NCI-H128 (cell line): Measurements from ENCODE around the gene PCDHGA1.
"Not testable (repeated sequence)": the region's sequence is repeated elsewhere in the genome, so short reads cannot be mapped to it uniquely, and the experiment has no call there.

Experiments used
- DNase-seq: peaks from one replicate; lab custom pipeline; 2025; ENCODE audit not compliant: unreplicated experiment; lab: John Stamatoyannopoulos, UW

Gene PCDHGA1

DNA sequence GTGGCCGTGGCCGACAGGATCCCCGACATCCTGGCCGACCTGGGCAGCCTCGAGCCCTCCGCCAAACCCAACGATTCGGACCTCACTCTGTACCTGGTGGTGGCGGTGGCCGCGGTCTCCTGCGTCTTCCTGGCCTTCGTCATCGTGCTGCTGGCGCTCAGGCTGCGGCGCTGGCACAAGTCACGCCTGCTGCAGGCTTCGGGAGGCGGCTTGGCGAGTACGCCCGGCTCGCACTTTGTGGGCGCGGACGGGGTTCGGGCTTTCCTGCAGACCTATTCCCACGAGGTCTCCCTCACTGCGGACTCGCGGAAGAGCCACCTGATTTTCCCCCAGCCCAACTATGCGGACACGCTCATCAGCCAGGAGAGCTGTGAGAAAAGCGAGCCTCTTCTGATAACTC lies 15.7 kb downstream of the PCDHGA1 start:
- not testable (repeated sequence) for DNase-seq

DNA sequence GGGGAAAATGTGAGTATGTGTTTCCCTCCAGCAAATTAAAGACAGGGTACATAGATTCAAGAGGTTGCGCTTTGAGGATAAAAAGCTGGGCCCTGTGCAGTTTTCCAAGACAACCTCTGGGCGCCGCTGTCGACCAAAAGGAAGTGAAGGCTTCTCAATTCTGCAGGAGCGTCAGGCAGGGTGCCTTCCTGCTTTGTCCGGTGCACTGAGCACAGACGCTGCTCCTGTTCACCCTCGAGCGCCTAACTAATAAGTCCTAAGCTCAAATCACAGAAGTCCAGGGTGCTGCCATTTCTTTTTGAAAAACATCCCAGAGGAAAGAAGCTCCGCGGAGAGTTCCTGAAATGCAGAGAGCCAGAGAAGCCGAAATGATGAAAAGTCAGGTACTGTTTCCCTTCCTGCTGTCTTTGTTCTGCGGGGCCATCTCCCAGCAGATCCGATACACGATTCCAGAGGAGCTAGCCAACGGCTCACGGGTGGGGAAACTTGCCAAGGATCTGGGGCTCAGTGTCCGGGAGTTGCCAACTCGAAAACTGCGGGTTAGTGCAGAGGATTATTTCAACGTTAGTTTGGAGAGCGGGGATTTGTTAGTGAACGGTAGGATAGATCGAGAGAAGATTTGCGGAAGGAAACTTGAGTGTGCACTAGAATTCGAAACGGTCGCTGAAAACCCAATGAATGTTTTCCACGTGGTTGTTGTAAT lies 19.8 kb downstream of the PCDHGA1 start, which contains the start of gene PCDHGB1:
PCDHGB1 (plus strand) TSS at position 183 of the 703 bp plus-strand sequence; CDS start at position 345, 162 bp downstream.
- no peak for DNase-seq

DNA sequence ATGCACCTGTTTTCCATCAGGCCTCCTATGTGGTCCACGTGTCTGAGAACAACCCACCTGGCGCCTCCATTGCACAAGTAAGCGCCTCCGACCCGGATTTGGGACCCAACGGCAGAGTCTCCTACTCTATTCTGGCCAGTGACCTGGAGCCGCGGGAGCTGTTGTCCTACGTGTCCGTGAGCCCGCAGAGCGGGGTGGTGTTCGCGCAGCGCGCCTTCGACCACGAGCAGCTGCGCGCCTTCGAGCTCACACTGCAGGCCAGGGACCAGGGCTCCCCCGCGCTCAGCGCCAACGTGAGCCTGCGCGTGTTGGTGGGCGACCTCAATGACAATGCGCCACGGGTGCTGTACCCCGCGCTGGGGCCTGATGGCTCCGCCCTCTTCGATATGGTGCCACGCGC lies 21.3 kb downstream of the PCDHGA1 start:
- DNase-seq = no peak

DNA sequence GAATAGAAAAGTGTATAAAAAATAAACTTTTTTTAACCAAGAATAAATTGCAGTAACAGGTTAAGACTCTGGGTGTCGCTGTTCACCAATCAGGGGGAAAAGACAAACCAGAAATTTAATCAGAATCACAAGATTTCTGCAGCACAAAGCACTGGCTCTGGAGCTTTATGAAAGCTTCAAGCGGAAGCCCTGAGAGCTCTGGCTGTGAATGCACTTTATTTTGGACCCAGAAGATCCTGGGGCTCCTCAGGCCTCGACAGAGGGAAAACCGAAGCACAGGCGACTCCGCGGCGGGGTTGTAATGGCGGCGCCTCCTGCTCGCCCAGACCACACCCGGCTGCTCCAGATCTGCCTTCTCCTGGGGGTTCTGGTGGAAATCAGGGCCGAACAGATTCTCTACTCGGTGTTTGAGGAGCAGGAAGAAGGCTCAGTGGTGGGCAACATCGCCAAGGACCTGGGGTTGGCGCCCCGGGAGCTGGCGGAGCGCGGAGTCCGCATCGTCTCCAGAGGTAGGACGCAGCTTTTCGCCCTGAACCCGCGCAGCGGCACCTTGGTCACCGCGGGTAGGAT lies 24.7 kb downstream of the PCDHGA1 start, which contains the start of gene PCDHGA4:
PCDHGA4 (plus strand) TSS at position 122 of the 570 bp plus-strand sequence; CDS start at position 209, 87 bp downstream.
- DNase-seq = no peak

- no peak for DNase-seq
These were observed 25.3 kb downstream of the PCDHGA1 start for GRCh38 chr5:141355641-141356040.

- no peak for DNase-seq
These were observed 25.8 kb downstream of the PCDHGA1 start for GRCh38 chr5:141356133-141356532.

DNA sequence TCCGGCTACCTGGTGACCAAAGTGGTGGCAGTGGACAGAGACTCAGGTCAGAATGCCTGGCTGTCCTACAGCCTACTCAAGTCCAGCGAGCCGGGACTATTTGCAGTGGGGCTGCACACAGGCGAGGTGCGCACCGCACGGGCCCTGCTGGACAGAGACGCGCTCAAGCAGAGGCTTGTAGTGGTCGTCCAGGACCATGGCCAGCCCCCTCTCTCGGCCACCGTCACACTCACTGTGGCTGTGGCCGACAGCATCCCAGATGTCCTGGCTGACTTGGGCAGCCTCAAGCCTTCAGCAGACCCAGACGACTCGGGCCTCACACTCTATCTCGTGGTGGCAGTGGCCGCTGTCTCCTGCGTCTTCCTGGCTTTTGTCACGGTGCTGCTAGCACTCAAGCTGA lies 26.6 kb downstream of the PCDHGA1 start:
- no peak for DNase-seq

GRCh38 chr5:141359790-141360426 lies 29.6 kb downstream of the PCDHGA1 start, which contains the start of gene PCDHGB2:
Gene PCDHGB2, plus strand, starts transcription at chr5:141359994. Its CDS starts 142 bp downstream, at chr5:141360136.
- peak; percentile 17 for DNase-seq

DNA sequence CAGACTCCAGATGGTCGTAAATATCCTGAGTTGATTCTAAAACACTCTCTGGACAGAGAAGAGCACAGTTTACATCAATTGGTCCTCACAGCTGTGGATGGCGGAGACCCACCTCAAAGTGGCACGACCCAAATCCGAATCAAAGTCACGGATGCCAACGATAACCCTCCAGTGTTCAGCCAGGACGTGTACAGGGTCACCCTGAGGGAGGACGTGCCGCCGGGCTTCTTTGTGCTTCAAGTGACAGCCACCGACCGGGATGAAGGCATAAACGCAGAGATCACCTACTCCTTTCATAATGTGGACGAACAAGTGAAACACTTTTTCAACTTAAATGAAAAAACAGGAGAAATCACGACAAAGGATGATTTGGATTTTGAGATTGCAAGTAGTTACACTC lies 30.4 kb downstream of the PCDHGA1 start:
- no peak for DNase-seq

DNA sequence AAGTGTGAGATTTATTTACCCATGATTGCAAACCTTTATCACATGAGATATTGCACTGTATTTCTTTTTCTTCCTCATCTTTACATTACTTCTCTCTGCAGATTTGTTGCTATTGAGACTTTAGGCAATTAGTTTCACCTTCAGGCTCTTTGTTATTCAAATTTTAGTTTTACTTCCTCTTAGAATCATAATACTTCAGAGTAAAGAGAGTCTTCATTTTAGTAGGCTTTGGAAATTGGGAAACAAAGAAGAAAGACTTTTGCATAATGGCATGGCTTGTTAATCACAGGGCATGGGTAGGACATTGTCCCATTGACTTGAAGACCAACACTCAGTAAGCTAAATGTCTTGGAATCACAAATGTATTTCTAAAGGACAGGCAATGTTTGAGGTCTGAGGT lies 32.4 kb downstream of the PCDHGA1 start:
- no peak for DNase-seq

DNA sequence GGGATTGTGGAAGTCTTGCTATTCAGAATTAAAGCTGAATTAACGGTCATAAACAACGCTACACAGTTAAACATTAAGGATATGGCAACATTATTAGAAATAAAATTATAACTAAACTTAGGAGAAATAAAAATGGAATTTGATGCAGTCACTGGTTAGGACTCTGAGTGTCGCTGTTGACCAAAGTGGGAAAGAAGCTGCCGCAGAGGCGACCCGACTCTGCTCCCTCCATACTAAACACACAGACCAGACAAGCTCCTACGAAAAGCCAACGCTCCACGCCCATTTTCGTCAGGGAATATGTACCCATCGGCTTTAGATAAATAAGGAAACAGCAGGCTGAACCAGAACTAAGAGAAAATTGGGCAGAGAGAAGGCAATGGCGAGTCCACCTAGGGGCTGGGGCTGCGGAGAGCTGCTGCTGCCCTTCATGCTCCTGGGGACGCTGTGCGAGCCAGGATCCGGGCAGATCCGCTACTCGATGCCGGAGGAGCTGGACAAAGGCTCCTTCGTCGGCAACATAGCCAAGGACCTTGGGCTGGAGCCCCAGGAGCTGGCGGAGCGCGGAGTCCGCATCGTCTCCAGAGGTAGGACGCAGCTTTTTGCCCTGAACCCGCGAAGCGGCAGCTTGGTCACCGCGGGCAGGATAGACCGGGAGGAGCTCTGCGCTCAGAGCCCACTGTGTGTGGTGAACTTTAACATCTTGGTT lies 33.8 kb downstream of the PCDHGA1 start, which contains the start of gene PCDHGA5:
PCDHGA5 (plus strand) TSS at position 211 of the 709 bp plus-strand sequence; CDS start at position 380, 169 bp downstream.
- DNase-seq = no peak

DNA sequence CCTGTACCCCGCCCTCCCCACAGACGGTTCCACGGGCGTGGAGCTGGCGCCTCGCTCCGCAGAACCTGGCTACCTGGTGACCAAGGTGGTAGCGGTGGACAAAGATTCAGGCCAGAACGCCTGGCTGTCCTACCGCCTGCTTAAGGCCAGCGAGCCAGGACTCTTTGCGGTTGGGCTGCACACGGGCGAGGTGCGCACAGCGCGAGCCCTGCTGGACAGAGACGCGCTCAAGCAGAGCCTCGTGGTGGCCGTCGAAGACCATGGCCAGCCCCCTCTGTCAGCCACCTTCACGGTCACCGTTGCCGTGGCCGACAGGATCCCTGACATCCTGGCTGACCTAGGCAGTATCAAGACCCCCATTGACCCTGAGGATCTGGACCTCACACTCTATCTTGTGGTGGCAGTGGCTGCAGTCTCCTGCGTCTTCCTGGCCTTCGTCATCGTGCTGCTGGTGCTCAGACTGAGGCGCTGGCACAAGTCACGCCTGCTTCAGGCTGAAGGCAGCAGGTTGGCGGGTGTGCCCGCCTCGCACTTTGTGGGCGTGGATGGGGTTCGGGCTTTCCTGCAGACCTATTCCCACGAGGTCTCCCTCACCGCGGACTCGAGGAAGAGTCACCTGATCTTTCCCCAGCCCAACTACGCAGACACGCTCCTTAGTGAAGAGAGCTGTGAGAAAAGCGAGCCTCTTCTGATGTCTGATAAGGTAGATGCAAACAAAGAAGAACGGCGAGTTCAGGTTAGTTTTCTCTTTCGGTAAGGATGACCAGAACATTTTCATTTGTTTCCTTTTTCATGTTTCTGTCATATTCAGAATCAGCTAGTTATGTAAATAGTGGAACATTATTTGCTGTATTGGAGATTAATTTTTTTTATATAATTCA lies 35.9 kb downstream of the PCDHGA1 start:
- DNase-seq = no peak

DNA sequence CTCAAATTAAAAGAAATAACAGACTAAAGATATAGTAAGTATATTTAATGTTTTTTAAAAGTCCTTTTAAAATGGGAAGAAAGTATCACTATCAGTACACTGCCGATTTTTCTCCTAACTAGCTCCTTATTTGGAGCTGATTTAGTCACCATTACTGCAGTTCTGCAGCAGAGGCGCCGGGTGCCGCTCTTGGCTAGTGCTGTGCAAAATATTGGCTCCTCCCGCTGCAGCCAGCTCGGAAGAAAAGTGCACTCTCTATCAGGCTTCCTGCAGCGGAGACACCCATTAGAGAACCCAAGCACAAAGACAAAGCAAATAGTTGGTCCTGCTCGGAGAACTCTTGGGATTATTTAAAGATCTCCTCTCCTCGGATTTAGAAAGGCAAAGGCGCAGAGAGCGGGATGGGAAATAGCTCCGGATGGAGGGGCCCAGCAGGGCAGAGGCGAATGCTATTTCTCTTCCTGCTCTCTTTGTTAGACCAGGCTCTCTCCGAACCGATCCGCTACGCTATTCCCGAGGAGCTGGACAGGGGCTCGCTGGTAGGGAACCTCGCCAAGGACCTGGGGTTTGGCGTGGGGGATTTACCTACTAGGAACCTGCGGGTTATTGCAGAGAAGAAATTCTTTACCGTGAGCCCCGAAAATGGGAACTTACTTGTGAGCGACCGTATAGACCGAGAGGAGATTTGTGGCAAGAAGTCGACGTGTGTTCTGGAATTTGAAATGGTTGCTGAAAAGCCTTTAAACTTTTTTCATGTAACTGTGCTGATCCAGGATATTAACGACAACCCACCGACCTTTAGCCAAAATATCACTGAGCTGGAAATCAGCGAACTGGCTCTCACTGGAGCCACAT lies 39.9 kb downstream of the PCDHGA1 start, which contains the start of gene PCDHGB3:
PCDHGB3 (plus strand) TSS at position 249 of the 855 bp plus-strand sequence; CDS start at position 402, 153 bp downstream.
- DNase-seq = no peak

- DNase-seq = no peak
These were observed 41.5 kb downstream of the PCDHGA1 start for GRCh38 chr5:141371572-141372475.

- no peak for DNase-seq
These were observed 43.5 kb downstream of the PCDHGA1 start, which contains the start of gene PCDHGA6 for GRCh38 chr5:141373673-141374317. Gene PCDHGA6, plus strand, starts transcription at chr5:141373891. Its CDS starts 193 bp downstream, at chr5:141374084.

DNA sequence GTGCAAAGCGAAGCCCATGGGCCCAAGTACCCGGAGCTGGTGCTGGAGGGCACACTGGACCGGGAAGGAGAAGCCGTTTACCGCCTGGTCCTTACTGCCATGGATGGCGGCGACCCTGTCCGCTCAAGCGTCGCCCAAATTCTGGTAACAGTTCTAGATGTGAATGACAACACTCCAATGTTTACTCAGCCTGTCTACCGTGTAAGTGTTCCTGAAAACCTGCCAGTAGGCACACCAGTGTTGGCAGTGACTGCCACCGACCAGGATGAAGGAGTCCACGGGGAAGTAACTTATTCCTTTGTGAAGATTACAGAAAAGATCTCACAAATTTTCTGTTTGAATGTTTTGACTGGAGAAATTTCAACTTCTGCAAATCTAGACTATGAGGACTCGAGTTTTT lies 44.3 kb downstream of the PCDHGA1 start:
- no peak for DNase-seq

GRCh38 chr5:141375444-141376155 lies 45.3 kb downstream of the PCDHGA1 start:
- not testable (repeated sequence) for DNase-seq
